A549 (cell line): ENCODE results near the gene KIF5C.

Source experiments
- BCL3 ChIP-seq: fragments of >200 bp; sonication (Bioruptor Twin); formaldehyde crosslinking; IDR thresholded peaks from 3 replicates; pipeline ENCODE4 v1.6.1; 2016
- CTCF ChIP-seq: fragments of >200 bp; sonication (Bioruptor Twin); formaldehyde crosslinking; IDR thresholded peaks from 3 replicates; pipeline ENCODE4 v1.5.1; 2016
- HOXA7 ChIP-seq: fragments of 250-450 bp; sonication (Bioruptor Pico); IDR thresholded peaks from 2 replicates; pipeline ENCODE4 v1.5.0; 2020; ENCODE audit warnings: mild to moderate bottlenecking, moderate library complexity
- KDM1A ChIP-seq: fragments of 200-600 bp; sonication (generic); IDR thresholded peaks from 2 replicates; pipeline ENCODE4 v1.6.1; 2016; ENCODE audit warnings: low read depth, mild to moderate bottlenecking
- KDM5A ChIP-seq: fragments of 200-600 bp; sonication (generic); IDR thresholded peaks from 2 replicates; pipeline ENCODE4 v1.6.1; 2016; ENCODE audit warnings: antibody characterized with exemption, mild to moderate bottlenecking
- RARB ChIP-seq: fragments of 250-450 bp; sonication (Bioruptor Pico); IDR thresholded peaks from 2 replicates; pipeline ENCODE4 v1.8.0; 2021; ENCODE audit warnings: mild to moderate bottlenecking, moderate library complexity
- SMC3 ChIP-seq: fragments of >200 bp; sonication (Bioruptor Twin); formaldehyde crosslinking; IDR thresholded peaks from 3 replicates; pipeline ENCODE4 v1.6.1; 2018; ENCODE audit warnings: inconsistent platforms

- TF ChIP-seq CTCF (no peak), RARB (CRISPR knock-in tag) (no peak), SMC3 (no peak), KDM5A (no peak), KDM1A (no peak), BCL3 (no peak), HOXA7 (CRISPR knock-in tag) (no peak)
Observed at GRCh38 chr2:148901142-148901541, 26.1 kb downstream of the KIF5C start.
